Loucy (cell line): ENCODE measurements around the gene FIBCD1.

Experiments
- CTCF ChIP-seq: fragments of 200-600 bp; sonication (generic); conservative IDR thresholded peaks from 2 replicates; pipeline ENCODE4 v1.5.1; 2014; ENCODE audit warnings: mild to moderate bottlenecking, antibody characterized with exemption, low read length
- EZH2phosphoT487 ChIP-seq: fragments of 200-600 bp; IDR thresholded peaks from 2 replicates; pipeline ENCODE4 v1.6.1; 2018; ENCODE audit warnings: antibody characterized with exemption, mild to moderate bottlenecking, moderate library complexity, borderline replicate concordance

DNA sequence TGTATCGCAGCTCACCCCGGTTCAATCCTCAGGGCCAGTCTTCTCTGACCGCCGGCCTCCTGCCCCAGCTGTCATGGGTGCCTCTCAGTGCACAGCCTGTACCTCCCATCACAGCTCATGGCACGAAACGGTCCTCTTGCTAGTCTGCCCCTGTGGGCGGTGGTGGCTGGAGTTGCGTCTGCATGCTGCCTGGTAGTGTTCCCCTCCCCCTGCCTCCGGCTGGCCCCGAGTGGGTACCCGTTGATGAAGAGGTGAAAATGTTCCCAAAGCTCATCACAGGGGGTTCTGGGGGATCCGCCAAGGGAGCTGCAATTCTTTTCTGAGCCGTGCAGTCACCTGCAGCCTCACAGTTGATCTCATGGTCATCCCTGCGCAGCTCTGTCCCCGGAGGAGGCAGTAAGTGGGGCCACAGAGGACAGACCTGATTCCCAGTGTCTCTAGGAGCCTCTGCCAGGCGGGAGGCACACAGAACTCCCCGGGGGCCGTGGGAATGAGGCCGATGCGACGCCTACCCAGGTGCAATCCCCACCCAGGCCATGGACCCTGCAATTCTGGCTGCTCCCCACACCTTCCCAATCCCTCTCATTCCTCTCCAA is 34.7 kb upstream of the FIBCD1 start:
- TF ChIP-seq CTCF: no peak
- TF ChIP-seq EZH2phosphoT487: no peak
